ENCODE results near the gene PIEZO2.

Gene PIEZO2

DNA sequence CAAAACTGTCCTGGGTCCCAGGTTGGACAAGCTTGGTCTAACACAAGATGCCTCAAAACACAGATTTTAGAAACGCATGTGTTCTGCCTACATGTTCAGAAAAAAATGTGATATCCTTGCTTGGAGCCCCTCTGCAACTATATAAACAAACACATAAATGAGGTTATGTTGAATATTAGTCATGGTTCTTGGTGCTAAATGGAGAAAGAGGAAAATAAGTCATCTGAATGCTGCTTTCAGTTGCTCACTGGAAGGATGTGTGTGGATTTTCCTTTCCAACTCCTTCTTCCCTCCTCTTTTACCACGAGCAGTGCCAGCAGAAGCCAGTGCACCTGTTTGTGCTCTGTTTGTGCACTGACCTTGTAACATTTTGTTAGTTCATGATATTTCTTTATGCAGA lies 85.3 kb downstream of the PIEZO2 start:
- DNase-seq: no peak

DNA sequence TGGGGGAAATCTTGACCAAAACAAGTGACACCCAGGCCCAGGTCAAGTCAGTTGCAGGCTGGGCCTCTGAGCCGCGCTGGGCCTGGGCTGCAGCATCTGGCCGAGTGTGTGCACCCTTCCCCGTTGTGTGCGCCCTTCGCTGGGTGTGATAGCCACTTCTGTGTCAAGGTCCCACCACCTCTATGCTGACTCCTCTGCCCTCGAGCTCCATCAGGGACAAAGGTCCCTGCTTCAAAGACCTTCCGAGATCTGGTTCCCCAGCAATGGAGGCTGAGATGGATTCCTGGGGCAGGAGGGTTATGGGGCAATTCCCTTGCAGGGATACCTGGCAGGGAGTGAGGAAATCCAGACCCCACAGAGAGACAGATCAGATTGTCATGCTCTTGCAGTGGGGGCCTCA lies 93.6 kb downstream of the PIEZO2 start:
- no peak for DNase-seq

DNA sequence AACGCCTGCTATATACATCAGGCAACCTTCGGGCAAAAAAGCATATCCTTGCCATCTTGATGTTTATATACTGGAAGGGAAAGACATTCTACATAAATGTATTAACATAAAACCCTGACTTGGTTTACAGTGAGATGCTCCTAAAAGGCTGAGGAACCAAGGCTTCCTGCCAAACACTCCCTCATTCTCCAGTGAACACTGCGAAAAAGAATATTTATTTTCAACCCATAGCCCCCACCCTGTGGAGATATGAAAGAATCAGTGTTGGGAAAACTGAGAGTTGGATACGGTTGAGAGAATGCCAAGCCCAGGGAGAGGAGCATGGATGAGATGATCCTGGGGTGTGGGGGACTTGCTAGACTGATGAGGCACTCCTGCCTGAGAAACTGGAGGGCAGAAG lies 94.9 kb downstream of the PIEZO2 start:
- no peak for DNase-seq

DNA sequence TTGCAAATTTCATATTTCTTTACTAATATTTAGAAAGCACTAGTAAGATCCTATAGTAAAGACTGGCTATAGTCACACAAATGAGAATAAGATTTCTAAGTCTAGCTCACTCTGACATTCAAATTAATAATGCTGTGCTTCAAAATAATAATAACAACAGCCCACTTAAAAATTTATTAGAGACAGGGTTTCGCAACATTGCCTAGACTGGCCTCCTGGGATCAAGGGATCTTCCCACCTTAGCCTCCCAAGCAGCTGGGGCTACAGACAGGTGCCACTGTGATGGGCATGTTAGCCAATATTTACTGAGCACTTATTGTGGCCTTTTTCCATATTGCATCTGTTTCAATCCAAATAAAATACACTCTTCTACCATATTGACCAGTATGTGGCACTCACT lies 96.1 kb downstream of the PIEZO2 start:
- no peak for DNase-seq

DNA sequence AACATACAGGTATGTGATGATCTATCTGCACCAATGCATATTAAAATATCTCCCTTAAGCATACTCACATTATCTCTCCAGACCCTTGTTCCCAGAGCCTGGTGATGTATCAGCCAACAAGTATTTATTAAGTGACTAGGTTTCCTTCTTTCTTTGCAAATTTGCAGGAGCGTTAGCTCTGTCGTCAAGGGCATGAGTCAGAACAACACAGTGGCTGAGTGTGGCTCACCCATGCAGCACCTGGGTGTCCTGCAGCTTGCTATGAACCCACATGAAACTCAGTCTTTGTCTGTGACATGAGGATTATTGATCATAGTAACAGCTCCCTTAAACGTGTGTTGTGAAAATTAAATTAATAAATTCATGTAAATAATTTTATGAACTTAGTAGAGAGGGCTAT lies 96.6 kb downstream of the PIEZO2 start:
- DNase-seq: no peak

DNA sequence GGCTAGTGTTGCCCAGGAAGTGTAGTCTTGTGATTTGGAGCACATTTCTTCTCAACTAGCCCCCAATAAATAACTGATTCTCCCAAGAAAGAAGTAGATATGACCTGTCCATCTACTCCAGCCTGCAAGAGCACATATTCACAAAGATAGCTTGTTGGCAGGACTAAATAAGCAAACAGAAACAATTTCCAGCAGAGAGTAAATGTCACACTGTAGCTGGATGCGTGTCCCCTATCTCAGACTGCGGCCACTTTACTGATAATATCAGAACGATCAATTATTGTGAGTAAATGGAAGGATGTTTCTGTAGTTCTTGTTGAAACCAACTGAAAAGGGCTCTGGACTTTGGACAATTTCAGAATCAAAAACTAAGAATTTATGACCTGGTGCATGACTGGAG lies 97.9 kb downstream of the PIEZO2 start:
- DNase-seq: no peak

DNA sequence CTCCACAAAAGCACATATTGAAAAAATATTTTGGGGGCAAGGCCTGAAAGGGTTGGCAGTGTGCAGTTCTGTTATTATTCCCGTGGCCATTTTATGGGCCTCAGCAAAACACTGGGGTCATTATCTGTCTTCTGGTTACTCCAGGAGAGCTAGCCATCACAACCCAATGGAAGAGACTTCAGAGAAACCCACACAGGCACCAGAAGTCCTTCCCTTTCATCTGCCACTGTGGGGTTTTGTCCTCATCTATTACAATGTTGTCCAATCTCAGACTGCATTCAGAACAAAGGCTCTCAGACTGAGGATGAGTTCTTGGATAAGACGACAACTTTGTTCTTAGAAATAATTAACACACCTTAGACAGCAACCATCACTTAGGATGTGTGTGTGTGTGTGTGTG lies 98.4 kb downstream of the PIEZO2 start:
- no peak for DNase-seq

DNA sequence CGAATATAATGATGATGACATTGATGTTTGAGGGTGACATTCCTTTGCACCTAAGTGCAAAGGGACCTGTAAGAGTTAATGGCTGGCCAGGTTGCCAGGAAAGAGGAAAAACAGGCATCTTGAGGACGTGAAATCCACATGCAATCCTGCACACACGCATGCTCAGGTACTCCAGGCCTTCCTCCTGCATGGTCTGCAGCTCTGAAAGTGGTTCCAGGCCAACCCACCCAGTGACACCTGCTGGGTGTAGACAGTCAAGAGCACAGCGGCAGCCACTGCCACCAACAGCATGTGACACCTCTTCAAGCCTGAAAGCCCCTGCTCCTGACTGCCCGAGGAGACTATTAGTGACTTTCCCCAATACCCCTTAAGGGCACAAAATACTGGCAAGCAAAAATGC lies 101.6 kb downstream of the PIEZO2 start:
- DNase-seq: no peak

DNA sequence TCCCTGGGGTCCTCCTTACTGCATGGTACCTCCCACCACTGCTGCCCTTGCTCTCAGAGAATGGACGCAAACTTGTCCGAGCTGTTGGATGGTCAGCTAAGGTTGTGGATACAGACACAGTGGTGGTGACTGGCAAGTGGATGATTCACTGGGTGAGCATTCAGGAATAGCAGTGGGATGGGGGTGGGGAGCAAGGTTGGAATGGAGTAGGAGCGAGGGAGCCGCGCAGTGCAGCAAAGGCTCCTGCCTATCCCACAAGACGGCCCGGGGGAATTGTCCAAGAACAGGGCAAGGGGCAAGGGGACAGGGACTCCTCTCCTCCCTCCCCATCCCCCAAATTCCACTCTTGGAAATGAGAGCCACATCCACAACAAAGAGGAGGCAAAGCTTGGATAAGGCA lies 102.2 kb downstream of the PIEZO2 start:
- DNase-seq: no peak

DNA sequence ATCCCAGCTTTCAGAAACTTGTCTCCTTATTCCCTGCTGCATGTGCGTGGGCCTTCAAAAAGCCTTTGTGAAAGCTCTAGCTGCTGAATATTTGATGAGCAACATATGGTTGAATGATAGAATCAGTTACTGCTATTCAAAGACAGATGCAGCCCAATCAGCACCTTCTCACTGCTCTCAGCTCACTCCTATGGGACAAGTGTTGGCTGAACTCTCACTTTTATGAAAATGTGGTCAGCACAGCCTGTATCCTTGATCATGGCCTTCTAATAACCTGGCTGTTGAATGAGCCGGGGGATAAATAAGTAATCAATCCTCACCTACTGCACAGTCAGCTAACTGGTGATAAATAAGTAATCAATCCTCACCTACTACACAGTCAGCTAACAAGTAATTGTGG lies 103.2 kb downstream of the PIEZO2 start:
- no peak for DNase-seq

DNA sequence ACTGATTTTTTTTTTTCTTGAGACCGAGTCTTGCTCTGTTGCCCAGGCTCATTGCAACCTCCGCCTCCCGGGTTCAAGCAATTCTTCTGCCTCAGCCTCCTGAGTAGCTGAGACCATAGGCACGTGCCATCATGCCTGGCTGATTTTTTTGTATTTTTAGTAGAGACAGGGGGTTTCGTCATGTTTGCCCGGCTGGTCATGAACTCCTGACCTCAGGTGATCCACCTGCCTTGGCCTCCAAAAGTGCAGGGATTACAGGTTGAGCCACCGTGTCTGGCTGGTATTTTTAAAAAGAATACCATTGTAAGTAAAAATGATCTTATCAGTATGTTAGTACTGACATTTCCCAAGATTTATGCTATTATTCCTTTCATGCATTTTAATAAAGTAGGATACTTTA lies 105.7 kb downstream of the PIEZO2 start:
- DNase-seq: no peak

DNA sequence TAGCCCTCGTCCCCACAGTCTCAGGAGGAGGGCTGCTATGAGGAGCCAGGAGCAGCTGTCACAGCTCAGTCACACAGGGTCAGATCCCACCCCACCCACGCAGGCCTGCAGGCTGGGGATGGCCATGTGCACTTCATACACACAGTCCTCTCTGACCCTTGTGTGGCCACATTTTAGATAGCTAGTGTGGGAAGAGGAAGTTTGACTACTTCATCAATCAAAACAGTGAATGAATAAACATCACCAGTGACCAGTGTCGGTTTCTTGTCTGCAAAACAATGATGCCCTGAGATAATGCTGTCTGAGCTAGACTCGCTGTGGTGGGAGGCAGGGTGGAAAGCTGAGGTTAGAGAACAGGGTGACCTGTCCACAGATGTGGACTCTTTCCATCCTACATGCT lies 107.1 kb downstream of the PIEZO2 start:
- DNase-seq: no peak

DNA sequence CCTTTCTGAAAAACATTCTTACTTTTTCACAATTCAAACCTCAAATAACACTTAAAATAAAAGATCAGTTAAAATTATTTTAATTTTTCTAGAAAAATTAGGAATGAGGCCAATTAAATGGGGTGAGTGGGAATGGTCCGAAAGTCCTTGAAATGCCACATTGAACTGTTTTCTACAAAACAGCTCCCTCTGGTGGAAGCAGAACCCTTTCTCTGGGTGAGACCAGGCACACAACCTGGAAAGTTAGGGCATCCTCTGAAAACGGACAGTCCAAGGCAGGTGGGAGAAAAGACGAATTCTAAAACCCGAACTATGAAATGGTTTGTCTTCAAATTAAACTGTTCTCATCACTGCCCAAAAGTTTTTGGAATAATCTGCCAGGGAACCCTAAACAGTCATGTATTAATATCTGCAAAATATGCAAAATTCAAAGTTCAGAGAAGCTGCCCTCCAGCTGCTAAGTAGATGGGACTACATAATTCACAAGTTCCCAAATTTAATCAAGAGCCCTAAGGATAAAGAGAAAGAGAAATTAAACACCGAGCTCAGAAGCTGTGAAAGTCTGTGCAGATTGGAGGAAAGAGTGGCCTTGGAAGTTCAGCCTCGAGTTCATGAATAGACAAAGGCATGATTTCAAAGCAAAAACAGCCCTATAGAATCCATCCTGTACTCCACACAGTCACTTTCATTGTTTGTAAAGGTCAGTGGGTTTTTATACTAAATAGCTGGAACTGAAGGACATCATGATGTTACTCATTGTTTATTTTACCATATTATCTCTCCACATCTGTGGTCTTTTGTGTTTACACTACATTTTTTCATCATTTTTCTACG lies 108.3 kb downstream of the PIEZO2 start:
- DNase-seq: no peak

DNA sequence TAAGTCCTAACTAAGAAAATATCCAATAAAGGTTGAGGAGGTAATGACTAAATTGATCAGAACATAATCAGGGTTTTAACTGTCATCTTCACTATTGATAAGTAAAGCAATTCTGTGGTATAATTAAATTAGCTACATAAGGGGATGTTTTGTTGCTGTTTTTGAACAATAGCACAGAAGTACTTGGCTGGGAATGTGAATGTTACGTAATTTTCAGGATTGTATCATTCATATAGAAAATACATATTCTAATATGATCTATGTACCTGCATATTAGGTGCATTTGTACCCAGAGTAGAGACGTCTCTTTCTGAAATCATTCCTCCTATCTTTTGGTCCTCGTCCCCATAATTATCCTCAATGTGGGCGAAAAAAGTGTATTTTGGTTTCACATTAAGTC lies 109.0 kb downstream of the PIEZO2 start:
- DNase-seq: no peak

DNA sequence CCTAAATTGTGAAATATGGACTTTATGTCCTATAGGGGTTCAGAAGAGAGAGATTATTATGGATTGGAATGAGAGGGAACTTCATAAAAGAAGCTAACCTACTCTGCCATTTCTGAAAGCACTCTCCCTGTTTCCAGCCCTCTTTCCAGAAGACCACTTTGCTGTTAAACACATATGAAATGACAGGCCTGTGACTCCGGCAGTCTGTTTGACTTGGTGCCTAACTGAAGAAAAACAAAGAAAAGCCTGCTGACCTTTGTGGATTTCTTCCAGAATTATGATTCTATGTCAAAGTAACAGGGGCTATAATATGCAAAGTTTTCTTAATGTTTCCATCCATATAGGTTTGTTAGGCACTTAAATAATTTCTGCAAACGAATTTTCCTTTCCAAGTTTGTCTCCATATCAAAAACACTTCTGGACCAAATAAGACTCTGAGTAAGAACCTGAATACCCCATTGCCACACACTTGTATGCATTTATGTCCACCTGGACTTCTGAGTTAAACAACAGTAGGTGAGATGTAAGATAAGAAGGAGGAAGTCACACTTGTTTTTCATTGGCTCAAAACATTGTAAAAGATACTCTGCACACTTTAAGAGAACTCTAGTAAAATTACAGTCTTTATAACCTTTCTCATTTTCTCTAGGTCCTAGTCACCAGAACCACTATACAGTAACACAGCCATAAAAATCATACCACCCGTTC lies 111.7 kb downstream of the PIEZO2 start:
- no peak for DNase-seq

DNA sequence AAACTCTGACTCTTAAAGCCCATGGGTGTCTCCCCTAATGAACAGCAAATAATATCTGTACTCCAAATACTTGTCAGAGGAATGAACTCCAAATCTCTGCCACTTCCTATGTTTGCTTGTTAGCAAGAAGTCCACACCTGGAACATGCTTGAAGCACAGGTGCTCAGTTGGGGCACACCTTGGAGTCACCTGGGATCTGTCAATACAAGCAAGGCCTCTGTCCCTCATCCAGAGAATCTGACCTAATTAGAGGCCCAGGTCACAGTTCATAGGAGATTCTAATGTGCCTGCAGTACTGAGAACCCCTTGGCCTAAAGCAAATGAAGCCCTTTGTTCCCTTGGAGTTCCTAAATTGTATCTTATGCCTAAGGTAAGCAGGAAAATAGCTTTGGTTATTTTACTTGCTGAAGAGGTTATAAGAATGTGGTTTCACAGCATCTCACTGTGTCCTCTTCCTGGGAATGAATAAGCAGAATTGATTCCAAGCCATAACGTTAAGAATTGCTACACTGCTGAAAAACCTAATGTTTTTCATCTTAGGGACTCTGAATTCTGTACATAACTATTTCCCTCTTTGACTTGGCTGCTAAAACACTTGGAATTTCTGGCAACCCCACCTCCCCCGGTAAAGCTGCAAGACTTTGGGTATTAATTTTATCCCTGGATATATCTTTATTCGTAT lies 113.4 kb downstream of the PIEZO2 start:
- no peak for DNase-seq

DNA sequence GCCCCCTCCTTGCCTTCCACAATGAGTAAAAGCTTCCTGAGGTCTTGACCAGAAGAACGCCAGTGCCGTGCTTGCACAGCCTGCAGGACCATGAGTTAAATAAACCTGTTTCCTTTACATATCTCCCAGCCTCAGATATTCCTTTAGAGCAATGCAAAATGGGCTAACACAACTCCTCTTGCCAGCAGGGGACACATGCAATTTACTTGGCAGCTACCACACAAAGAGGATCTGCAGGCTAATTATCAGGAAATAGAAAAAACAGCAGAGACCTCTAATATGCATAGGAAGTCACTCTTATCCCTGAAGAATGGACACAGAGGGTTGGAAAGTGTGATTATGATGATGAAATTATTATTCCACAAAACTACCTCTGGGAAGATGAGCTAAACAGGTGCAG lies 114.0 kb downstream of the PIEZO2 start:
- no peak for DNase-seq

DNA sequence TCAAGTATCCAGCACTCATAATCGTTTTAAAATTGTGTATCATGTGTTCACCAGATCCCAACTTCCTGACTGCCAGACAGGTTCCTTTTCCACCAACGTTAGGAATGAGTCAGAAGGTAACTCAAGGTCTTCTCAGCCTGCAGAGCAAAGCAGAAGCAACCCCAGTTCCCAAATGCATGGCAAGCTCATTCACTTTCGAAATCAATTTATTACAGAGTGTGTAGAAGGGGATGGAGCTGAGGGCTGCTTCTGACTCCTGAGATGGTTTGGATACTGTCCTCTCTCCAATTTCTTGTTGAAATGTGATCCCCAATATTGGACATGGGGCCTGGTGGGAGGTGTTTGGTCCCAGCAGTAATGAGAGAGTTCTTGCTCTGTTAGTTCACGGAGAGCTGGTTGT lies 114.5 kb downstream of the PIEZO2 start:
- no peak for DNase-seq

DNA sequence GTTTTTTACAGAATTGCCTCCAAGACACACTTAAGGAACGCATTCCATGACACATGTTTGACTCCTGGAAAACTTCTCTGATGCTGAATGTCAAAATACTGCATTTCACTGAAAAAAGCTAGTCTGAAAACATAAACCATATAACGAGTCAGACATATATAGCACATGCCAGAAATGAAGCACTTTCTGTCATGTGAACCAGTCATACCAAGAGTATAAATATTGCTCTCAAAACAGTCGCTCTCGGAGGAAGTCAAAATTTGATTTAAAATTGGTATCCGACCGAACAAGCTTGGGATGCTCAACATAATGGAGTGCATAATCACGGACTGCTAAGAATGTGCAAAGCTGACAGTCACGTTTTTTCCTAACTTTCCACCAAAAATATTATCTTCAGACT lies 115.9 kb downstream of the PIEZO2 start:
- no peak for DNase-seq

DNA sequence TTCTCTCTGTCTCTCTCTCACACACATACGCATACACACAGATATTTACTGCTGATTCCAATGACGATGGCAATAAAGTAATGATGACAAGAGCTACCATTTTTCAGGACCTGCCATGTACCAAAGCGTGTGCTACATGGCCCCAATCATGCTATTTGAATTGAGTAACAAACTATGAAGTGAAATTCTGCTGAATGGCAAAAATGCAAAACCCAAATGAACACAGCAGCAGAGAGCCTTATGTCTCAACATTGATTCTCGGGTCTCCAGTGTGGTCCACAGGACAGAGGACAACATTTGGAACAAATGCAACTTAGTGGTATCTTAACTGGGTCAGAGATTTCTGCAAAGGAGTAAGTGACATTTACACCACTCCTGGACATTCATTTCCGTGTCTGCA lies 117.4 kb downstream of the PIEZO2 start:
- no peak for DNase-seq

DNA sequence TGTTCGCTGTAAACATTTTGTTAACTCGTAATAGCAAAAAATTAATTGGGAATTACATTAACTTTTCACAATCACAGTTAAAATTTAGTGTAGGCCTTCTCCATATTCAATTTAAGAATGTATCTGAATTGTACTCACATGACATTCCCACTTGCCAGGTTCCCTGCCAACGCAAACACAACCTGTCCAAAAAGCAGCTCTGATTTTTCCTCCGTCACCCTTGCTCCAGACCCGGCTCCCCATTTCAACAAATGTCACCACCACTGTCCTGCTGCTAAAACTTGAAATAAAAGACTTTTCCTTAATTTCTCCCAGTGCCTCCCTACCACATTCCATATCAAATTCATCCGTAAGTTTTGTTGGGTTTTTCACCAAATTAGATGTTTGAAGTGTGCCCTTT lies 120.3 kb downstream of the PIEZO2 start:
- DNase-seq: no peak

DNA sequence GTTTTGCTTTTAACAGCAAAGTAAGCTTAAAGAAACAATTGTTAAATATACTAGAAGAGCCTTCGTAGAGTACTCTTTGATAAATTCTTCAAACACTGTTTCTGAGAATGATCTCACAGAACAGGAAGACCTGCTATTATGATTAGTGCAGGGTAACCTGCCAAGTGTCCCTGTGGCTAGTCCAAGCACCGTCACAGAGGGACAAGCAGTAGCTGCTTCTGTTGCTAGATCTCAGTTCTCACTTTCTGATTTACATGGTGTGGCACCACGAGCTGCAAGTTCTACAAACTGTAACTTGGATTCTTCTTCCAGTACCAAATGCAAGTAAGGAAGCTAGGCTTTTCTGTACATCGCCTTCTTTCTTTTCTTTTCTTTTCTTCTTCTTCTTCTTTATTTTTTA lies 121.5 kb downstream of the PIEZO2 start:
- no peak for DNase-seq

DNA sequence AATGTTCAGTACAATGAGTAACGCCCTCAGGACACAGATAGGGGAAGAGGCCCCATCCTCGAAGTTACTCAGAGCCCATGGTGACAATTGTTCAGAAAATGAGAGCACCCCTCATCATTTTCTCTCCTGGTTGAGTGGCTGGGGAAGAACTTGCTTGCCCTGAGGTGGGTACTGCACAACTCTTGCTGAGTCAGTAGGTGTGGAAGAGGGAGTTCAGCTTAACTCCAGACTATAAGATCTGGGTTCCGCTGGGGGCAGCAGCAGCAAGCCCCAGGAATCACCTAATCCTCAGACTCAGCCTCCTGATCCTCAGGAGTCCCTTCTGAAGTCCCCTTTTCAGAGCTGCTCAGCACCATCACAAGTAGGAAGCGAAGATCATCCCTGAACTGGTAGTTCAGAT lies 123.7 kb downstream of the PIEZO2 start:
- no peak for DNase-seq

All from NCI-H1436 (cell line).